Urothelium cell line (cell line): Measurements from ENCODE around the gene KREMEN1.

ENCODE experiments used
- DNase-seq: peaks from one replicate; pipeline ENCODE4 v3.0.0; 2011; ENCODE audit warnings: low spot score, mixed read lengths
- FAIRE-seq: peaks from 2 replicates; lab custom pipeline; 2011; peaks lifted over from hg19 to GRCh38; lab: Jason Lieb, UNC

Gene KREMEN1

DNA sequence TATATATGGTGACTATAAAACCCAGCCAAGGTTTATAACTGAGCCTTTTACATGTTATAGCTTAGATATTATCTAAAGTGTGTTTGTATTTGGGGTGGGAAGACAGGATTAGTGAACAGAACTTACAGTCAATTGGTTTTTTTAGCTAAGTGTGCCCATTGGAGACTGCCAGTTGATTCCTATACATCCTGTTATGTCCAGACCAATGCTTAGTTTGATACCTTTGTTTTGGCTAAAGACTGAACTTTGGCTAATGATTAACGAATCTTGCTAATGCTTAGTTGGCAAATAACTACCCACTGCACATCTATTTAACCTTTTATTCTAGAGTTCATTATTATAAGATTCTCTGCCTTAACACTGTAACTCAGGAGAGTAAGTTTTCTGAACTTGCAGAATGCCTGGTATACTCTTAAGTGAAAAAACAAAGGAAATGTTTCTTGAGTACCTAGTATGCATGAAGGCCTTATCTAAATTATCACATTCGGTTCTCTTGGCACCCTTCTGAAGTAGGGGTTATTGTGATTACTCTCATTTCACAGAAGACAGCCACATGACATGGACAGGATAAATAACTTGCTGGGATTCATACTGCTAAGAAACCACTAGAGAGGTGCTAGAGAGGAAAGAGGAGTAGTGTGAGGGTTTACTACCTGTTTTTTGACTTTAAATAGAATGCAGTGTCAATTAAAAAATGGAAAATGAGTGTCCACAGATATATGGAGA, 54.0 kb downstream of the KREMEN1 start:
- DNase-seq: no peak
- no peak for FAIRE-seq

DNA sequence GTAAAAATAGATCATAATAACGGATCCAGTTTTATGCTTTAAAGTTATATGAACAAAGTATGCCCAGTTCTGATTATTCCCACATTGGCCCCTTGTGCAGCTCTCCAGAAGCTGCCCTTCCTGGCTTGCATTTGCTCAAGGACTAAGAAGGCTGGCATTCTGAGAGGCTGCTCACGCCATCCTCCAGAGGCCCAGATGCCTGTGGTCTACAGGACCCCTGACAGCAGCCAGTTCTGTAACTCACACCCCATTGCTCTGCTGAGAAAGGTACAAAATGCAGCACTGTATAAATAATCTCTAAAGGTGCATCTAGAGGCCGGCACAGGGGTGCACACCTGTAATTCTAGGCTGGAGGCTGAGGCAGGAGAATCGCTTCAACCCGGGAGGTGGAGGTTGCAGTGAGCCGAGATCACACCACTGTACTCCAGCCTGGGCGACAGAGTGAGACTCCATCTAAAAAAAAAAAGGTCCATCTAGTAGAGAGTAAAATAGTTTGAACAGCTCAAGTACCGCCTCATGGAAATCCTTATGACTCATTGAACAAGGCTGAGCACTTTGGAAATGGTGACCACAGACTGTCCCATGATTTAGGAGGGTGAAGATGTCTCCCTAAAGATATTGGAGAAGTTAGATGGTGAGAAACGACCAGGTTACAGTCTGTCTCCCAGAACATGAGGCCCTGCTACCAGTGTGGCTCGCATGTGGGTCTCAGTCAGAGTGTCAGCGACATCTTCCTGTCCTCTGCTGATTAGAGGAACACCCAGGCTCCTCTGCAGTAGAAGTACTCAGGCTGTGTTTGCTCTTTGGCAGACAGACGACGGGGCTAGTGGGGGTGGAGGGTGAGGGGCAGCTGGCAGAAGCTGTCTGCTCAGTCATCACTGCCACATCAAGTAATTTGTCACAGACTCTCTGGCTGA, 56.3 kb downstream of the KREMEN1 start:
- DNase-seq (peak; percentile 36), FAIRE-seq (no peak)

DNA sequence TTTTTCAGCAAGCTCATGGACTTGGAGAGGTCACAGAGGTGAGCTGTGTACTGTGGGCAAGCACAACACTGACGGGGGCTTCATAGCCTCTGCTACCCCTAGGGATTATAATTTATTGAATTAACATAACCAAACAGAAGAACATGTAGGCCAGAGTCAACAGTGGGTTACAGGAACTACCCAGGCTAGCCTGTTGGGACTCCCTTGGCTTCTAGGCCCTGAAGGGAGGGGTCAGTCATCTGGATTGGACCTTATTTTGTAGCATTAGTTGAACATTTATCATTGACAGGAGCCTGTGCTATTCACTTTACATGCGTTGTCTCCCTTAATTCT, 56.9 kb downstream of the KREMEN1 start:
- no peak for FAIRE-seq

DNA sequence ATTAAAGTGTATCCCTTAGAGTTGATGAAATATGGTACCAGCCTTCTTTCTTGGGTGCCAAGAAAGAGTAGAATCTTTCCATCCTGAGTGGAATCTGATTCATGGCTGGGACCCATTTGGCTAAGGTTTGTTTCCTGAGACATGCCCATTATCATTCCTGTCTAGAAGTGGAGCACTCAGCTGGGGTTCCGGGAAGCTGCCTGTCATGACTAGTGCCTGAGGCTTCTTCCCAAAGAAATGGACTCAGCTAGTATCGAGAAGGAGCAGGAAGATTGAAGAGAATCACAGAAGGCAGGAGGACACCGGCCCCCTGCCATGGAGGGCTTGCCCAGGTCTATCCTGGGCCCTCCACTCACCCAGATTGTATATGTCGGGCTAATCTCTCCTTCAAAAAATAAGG, 57.6 kb downstream of the KREMEN1 start:
- no peak for FAIRE-seq
- DNase-seq: no peak

More for the DNA sequence above, 56.9 kb downstream of the KREMEN1 start:
- no peak for DNase-seq

DNA sequence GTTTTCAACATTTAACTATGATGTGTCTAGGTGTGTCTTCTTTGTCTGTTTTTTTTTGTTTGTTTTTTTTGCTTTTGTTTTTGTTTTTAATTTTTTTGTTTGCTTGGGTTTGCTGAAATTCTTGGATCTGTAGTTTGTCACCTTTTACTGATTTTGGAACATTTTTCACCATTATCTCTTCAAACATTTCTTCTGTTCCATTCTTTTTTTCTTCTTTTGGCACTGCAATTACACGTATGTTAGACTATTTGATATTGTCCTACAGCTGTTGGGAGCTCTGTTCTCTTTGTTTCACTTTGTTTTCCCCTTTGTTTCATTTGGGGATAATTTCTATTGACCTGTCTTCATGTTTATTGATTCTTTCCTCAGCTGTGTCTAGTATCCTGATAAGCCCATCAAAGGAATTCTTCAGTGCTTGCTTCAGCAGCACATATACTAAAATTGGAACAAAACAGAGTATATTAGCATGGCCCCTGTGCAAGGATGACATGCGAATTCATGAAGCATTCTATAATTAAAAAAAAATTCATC, 60.8 kb downstream of the KREMEN1 start:
- DNase-seq (no peak), FAIRE-seq (no peak)

DNA sequence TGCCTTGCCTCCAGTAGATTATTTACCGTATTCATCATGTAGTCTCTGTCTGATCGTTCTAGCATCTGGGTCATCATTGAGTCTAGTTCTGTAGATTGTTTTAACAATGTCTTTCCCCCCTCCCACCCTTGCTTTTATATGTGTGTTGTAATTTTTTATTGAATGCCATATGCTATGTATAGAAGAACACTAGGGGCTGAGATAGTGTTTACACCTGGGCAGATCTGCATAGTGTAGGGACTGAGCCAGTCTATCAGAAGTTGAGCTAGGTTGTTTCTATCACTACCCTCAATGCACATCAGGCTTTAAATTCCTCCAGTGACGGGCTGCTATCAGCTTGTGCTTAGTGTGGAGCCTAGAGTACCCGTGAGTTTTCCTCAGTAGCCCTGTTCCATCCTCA, 61.6 kb downstream of the KREMEN1 start:
- DNase-seq: no peak
- FAIRE-seq: no peak

DNA sequence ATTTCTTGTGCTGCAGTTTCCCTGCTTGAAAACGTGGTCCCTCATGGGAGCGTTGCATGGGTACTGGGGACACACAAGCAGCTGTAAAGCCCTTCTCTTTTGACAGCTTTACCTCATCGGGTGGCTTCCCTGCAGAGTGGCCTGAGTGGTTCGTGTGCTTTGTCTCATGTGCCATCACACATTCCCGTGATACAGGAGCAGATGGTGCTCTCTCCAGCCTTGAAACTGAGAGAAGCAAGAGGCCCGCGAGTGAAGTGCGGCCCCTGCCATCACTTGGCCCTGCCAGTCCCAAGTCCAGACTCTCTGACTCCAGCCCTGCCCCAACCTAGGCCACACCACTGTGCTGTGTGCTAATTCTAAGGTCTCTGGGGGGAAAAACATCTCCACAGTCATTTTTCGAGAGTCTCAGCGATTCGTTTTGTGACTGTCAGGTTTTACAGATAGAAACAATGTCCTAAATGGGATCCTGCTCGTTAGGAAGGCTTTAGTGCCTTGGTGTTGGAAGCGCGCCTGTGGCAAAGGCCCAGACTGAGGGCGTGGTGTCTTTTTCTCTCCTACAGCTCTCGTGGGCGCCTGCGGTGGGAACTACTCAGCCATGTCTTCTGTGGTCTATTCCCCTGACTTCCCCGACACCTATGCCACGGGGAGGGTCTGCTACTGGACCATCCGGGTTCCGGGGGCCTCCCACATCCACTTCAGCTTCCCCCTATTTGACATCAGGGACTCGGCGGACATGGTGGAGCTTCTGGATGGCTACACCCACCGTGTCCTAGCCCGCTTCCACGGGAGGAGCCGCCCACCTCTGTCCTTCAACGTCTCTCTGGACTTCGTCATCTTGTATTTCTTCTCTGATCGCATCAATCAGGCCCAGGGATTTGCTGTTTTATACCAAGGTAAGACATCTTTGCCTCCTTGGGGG, 64.2 kb downstream of the KREMEN1 start:
- DNase-seq: no peak
- FAIRE-seq: no peak

DNA sequence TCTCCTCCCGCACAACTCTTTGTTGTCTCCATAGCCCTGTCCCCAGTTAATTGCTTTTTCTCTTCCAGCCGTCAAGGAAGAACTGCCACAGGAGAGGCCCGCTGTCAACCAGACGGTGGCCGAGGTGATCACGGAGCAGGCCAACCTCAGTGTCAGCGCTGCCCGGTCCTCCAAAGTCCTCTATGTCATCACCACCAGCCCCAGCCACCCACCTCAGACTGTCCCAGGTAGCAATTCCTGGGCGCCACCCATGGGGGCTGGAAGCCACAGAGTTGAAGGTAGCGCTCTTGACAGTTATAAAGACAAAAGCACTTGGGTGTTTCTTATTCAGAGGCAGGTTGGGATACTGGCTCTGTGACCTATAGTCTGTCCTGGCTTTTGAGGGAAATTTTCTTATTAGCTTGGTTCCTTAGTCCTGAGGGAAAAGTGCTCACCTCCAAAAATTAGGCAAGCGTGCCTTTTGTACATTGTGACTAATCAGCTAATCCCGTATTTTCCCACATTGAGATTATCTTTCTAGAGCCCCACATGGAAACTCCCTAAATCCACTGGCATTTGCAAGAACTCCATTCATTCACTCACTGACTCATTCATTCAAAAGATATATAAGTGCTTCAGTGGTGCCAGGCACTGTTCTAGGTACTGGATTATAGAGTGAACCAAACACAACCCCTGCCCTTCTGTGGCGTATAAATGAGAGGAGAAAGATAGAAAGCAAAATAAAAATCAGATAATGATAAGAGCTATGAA, 65.9 kb downstream of the KREMEN1 start:
- no peak for FAIRE-seq
- no peak for DNase-seq

DNA sequence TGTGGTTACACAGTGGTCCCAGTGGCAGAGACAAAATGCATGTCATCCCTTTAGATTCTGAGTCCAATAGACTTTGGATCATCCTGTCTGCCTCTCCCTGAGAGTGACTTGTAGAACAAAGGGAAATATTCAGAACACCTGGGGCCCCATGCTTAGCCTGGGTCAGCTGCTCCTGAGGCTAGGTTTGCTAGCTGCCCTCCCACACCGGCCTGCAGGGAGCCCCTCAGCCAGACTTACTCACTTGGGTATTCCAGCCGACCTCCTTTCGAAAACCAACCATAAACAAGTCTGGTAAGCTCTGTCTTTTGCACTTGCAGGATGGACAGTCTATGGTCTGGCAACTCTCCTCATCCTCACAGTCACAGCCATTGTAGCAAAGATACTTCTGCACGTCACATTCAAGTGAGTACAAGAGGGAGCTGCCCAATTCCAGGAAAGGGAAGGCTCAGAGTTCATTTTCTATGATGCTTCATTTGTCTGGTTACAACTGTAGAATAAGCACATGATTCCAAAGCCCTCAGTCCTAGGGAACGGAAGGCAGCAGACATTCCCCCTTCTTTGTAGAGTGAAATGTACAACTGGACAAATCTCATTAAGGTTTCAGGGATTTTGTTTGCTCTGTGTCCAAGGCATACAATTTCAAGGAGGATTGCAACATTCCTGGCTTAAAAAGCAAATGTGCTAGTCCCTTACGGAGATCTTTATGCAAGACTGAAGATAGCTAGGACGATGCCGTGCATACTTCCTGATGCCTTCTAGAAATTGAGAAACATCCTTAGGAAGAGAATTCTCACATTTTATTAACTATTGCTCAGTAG, 67.3 kb downstream of the KREMEN1 start:
- DNase-seq (no peak), FAIRE-seq (no peak)

DNA sequence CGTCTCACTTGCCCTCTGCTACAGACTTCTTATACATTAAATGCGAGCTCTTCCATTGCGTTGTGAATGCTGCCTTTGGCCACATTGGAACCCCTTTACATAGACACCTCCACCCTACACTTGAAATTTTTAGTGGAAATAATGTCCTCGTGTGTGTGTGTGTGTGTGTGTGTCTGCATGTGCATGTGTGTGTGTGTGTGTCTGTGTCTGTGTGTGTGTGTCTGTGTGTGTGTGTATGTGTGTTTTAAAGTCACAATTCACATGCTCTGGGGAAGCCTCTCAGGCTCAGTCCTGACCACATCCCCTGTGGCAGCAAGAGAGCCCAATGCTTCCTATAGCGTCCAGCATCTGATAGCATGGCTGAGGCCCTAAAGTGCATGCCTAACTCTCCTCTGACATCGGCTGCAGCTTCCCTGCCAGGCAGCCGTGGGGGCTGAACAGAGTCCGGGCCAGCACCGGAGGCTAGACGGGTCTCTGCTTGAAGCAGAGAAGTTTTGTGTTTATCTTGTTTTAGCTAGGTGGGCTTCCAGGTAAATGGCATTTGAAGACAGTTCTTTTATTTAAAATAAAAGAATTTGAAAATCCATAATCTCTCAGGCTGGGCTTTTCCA, 68.3 kb downstream of the KREMEN1 start:
- DNase-seq (no peak), FAIRE-seq (peak; percentile 61)

DNA sequence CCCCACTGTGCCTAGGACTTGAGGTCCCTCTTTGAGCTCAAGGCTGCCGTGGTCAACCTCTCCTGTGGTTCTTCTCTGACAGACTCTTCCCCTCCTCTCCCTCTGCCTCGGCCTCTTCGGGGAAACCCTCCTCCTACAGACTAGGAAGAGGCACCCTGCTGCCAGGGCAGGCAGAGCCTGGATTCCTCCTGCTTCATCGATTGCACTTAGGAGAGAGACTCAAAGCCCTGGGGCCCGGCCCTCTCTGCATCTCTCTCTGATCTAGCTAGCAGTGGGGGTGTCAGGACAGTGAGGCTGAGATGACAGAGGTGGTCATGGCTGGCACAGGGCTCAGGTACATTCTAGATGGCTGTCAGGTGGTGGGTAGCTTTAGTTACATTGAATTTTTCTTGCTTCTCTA, 69.3 kb downstream of the KREMEN1 start:
- FAIRE-seq (no peak), DNase-seq (no peak)

DNA sequence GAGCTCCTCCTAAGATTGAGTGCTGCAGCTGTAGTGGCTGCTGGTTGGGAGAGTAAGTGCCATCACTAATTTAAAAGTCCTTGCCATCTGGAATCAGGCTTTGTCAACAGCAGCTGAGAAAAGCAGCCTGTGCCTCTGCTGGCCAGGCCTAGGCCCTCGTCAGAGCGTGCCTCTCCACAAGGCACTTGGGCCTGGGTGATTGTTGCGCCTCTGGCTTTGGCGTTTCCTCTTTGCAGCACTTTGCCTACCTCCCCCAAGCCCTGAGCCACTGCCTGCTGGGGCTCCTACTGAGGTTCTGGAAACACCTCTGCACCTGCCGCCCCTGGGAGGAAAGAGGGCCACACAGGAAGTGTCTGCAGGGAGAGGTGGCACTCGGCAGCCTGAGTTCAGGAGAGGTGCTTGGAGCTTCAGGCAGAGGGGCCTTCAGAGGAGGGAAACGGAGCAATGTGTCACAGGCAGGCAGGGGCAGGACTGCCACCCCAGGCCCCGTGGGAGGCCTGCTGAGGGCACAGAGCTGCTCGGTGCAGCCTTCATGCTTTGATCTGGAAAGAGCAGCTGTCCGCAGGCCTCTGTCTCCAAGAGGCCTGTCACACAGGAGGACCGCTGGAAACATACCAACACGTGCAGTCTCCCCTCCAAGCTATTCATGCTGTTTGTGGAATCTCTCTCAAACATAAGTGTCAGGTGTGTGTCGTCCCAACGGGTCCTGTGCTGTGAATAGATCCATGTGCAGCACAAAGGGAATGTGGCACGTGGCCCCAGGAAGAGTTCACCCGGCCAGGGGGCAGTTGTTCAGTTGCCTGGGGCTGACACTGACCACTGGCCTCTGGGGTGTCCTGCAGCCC, 71.3 kb downstream of the KREMEN1 start:
- FAIRE-seq (no peak), DNase-seq (no peak)

DNA sequence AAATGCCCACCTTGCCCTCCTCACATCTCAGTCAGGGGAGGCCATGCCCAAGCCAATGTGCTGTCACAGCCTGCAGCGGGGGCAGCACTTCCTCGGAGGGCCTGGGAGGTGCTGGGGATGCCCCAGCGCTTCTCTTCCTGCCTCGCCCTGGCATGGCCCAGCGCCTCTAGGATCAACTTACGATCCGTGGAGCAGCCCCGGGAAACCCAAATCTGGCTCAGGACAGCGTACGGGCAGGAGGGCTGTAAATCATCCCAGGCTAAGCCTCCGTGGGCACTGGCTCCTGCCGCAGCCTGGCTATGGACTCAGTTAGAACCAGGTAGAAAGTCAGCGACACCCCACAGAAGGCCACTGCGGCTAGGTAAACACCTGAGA, 71.9 kb downstream of the KREMEN1 start:
- no peak for FAIRE-seq
- DNase-seq: no peak

DNA sequence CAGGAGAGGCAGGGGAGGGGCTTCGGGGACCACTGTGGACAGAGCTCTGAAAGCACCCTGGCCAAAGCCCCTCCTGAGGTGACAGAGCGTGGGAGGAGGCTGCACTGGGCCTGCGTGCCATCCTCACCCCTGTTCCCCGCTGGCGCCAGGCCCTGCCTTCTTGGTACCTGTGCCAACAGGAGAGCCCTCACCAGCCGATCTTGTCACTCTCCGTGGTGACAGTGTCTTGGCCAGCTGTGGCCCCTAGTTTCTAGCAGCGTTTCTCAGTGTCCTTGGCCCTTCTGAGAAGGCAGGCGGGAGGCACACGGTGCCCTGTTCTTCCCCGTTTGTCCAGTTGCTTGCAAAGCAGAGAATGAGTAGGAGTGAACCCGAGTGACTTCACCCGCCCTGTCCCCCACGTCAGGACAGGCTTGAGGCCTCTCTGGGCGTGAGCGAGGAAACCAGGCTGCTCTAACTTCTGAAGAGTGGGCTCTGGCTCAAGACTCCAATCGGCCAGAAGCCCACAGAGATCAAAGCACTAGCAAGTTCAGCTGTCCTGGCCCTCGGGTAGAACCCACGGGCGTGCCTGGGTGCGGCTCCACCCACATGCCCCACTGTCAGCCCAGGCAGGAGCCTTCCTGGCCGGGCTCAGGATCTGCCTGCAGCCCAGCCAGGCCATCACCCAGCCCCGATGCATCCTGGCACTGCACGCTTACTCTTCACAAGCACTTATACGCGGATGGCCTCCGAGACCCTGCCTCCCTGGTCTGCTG, 72.7 kb downstream of the KREMEN1 start:
- no peak for FAIRE-seq

DNA sequence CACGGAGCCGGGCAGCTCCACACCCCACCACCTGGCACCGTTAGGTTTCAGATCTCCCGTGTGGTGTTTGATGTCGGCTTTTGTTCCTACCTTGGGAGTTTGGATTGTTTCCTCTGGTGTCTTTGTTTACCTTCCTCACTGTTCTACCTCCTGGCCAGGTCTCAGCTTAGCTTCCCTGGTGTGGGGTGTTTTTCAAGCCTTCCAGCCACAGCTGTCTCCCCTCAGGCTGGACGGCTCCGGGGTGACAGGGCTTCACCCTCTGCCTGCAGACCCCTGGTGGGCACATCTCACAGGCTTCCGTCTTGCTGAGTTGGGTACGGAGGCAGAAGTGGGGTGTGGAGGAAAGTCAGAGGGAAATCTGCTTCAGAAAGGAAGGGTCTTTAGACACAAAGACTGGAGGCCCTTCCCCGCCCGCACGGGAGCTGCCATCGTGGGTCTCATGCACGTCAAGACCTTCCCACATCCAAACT, 73.3 kb downstream of the KREMEN1 start:
- DNase-seq: no peak
- FAIRE-seq: no peak

More for the DNA sequence above, 72.7 kb downstream of the KREMEN1 start:
- no peak for DNase-seq

DNA sequence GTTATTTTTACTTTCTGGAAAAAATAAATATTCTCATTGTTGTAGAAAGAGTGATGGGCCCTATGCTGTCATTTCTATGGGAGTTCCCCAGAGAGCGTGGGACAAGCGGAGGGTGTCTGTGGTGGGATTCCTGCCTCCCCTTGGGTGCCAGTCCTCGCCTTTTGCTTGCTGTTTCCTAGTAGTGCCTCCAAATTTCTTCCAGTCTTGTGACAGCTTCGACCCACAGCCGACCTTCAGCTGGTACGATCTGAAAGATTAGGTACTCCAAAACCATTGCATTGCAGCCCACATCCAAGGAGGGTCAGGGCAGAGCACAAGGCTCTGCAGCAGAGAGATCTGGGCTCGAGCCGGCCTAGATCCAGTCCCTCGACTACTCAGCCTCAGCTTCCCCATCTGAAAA, 73.9 kb downstream of the KREMEN1 start:
- FAIRE-seq (no peak), DNase-seq (no peak)

DNA sequence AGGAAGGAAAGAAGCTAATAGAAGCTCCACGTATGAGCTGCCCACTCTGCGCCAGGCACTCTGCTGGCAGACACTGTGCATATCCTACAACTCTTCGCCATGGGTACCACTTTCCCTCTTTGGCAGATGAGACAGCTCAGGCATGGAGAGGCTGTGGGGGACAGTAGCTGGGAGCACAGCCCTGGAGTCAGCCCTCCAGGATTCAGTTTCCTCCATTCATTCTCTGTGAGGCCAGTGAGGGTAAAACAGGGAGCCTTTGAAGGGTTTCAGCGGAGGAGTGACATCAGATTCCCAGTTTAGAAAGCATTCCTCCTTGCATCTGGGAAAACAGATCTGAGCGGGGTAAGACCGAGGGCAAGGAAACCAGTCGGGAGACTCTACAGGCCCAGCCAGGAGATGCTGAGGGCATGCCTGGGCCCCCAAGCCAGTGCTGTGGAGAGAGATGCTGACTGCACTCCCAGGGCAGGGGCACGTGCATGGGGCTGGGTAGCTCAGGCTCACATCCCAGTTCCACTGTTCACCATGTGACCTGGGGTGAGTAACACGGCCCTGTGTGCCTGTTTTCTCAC, 74.6 kb downstream of the KREMEN1 start:
- no peak for FAIRE-seq
- no peak for DNase-seq
